Astrocyte (in vitro differentiated cells and primary cell): ENCODE data around the gene MATN1. TPM values are rescaled to one million over a fixed set of nuclear protein-coding genes. Genes with fewer than 3 reads are reported as not detected.
A peak's percentile ranks its signal among the peaks of the same experiment; 100 is the strongest.

Source experiments
- DNase-seq: peaks from one replicate; pipeline ENCODE4 v3.0.0-alpha.2; 2010; ENCODE audit warnings: low read depth
- FAIRE-seq: peaks from 2 replicates; lab custom pipeline; 2011; peaks lifted over from hg19 to GRCh38; lab: Jason Lieb, UNC
- H2AFZ ChIP-seq: 2 replicates; pipeline ENCODE4 v1.6.0; 2012; ENCODE audit warnings: low read depth, low read length, inconsistent platforms
- H3K27ac ChIP-seq: 2 replicates; pipeline ENCODE4 v1.5.1; 2011; ENCODE audit warnings: low read depth, low read length, inconsistent platforms
- H3K27me3 ChIP-seq: 2 replicates; pipeline ENCODE4 v1.6.0; 2011; ENCODE audit warnings: low read length, inconsistent platforms; ENCODE audit not compliant: insufficient read depth
- H3K36me3 ChIP-seq: 2 replicates; pipeline ENCODE4 v1.5.1; 2011; ENCODE audit warnings: low read length, inconsistent platforms; ENCODE audit not compliant: insufficient read depth
- H3K4me1 ChIP-seq: 2 replicates; pipeline ENCODE4 v1.5.1; 2011; ENCODE audit warnings: low read length, inconsistent platforms; ENCODE audit not compliant: insufficient read depth
- H3K4me2 ChIP-seq: 2 replicates; pipeline ENCODE4 v1.6.0; 2012; ENCODE audit warnings: low read length, inconsistent platforms
- H3K4me3 ChIP-seq: 2 replicates; pipeline ENCODE4 v1.5.1; 2011; ENCODE audit warnings: low read depth, mild to moderate bottlenecking, low read length, inconsistent platforms; ENCODE audit not compliant: insufficient read depth
- H3K79me2 ChIP-seq: 2 replicates; pipeline ENCODE4 v1.6.0; 2012; ENCODE audit warnings: mild to moderate bottlenecking, low read length, inconsistent platforms; ENCODE audit not compliant: insufficient read depth
- H3K9ac ChIP-seq: 2 replicates; pipeline ENCODE4 v1.6.0; 2012; ENCODE audit warnings: mild to moderate bottlenecking, low read length, inconsistent platforms
- H3K9me3 ChIP-seq: 2 replicates; pipeline ENCODE4 v1.5.1; 2012; ENCODE audit warnings: low read depth, mild to moderate bottlenecking, low read length, inconsistent platforms; ENCODE audit not compliant: insufficient read depth
- H4K20me1 ChIP-seq: 2 replicates; pipeline ENCODE4 v1.6.0; 2012; ENCODE audit warnings: low read length, inconsistent platforms; ENCODE audit not compliant: insufficient read depth
- H3K27ac Mint-ChIP-seq: one replicate; pipeline ENCODE4 v1.8.0; 2021; ENCODE audit warnings: mild to moderate bottlenecking, mixed read lengths; ENCODE audit not compliant: unreplicated experiment
- H3K27me3 Mint-ChIP-seq: one replicate; pipeline ENCODE4 v1.8.0; 2021; ENCODE audit warnings: low read depth, mixed read lengths; ENCODE audit not compliant: unreplicated experiment
- H3K36me3 Mint-ChIP-seq: one replicate; pipeline ENCODE4 v1.8.0; 2021; ENCODE audit warnings: low read depth, mixed read lengths; ENCODE audit not compliant: unreplicated experiment
- H3K4me1 Mint-ChIP-seq: one replicate; pipeline ENCODE4 v1.8.0; 2021; ENCODE audit warnings: low read depth, mixed read lengths; ENCODE audit not compliant: unreplicated experiment
- H3K4me3 Mint-ChIP-seq: one replicate; pipeline ENCODE4 v1.8.0; 2021; ENCODE audit warnings: mild to moderate bottlenecking, moderate library complexity, mixed read lengths; ENCODE audit not compliant: unreplicated experiment
- H3K9me3 Mint-ChIP-seq: one replicate; pipeline ENCODE4 v1.8.0; 2021; ENCODE audit warnings: mild to moderate bottlenecking, mixed read lengths; ENCODE audit not compliant: unreplicated experiment
- EZH2 ChIP-seq: IDR thresholded peaks from 2 replicates; pipeline ENCODE4 v1.6.1; 2012; ENCODE audit warnings: mild to moderate bottlenecking, low read length, inconsistent platforms; ENCODE audit not compliant: insufficient read depth
- total RNA-seq: library from RNA; stranded (reverse); gene quantifications from 2 replicates; pipeline ENCODE4 v1.2.1, GENCODE V29; 2021
- TF ChIP-seq, protein P1 (sequence below): IDR thresholded peaks from 2 replicates; pipeline ENCODE4 v1.5.1; 2011; ENCODE audit warnings: low read depth, mild to moderate bottlenecking, inconsistent platforms, low read length, moderate library complexity; ENCODE audit not compliant: insufficient read depth

MATN1 gene
- total RNA-seq, 1 donor from 2014 or later: 0.32 TPM

DNA sequence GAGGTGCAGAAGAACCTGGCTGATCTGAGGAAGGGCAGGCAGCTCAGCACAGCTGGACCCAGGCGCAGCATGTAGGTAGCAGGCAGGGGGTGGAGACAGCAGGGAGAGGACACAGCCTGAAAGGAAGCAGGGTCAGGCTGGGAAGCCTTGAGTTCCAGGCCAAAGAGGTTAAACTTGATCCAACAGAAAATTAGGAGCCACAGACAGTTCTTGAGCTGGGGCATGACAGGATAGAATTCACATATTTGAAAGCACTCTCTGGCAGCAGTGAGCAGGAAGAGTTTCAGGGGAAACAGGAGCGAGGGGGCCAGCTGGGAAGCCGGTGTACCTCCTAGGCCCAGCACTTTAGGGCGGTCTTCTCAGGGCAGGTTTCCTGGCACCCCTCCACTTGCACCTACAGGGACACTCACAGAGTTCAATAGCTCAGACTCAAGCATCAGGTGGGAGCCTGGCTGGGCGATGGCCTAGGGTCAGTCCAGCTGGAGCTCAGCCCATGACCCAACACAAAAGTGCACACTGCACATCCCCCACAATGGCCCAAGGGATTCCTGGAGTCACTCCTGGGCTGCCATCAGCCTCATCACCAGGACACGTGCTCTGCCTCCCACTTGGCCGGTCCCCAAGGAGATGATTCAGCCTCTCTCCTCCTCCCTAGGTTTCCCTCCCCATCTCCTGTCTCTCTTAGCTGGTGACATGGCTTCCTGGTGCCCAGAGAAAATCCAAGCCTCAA is 22.7 kb downstream of the MATN1 start:
- Histone ChIP-seq H3K9ac (no peak overlapping the region), H3K79me2 (no peaks in the 10 kb centered on the region), H2AFZ (peak overlapping the region; percentile 35), H3K4me3 (no peak overlapping the region), H3K27me3 (peaks cover 8% of the 10 kb centered on the region), H3K27ac (no peak overlapping the region), H3K4me2 (peak overlapping the region; percentile 8), H3K4me1 (peaks cover 19% of the 10 kb centered on the region), H4K20me1 (no peaks in the 10 kb centered on the region), H3K36me3 (no peaks in the 10 kb centered on the region), H3K9me3 (no peaks in the 10 kb centered on the region)
- no peak for TF ChIP-seq EZH2
- TF ChIP-seq, protein P1, sequence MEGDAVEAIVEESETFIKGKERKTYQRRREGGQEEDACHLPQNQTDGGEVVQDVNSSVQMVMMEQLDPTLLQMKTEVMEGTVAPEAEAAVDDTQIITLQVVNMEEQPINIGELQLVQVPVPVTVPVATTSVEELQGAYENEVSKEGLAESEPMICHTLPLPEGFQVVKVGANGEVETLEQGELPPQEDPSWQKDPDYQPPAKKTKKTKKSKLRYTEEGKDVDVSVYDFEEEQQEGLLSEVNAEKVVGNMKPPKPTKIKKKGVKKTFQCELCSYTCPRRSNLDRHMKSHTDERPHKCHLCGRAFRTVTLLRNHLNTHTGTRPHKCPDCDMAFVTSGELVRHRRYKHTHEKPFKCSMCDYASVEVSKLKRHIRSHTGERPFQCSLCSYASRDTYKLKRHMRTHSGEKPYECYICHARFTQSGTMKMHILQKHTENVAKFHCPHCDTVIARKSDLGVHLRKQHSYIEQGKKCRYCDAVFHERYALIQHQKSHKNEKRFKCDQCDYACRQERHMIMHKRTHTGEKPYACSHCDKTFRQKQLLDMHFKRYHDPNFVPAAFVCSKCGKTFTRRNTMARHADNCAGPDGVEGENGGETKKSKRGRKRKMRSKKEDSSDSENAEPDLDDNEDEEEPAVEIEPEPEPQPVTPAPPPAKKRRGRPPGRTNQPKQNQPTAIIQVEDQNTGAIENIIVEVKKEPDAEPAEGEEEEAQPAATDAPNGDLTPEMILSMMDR: no peak
- FAIRE-seq (peak; percentile 47), DNase-seq (peak; percentile 69)
- Mint-ChIP-seq H3K4me1 (peaks cover 5% of the 10 kb centered on the region), H3K4me3 (no peak overlapping the region), H3K27ac (no peak overlapping the region), H3K36me3 (no peaks in the 10 kb centered on the region), H3K9me3 (no peaks in the 10 kb centered on the region), H3K27me3 (peaks cover 14% of the 10 kb centered on the region)

DNA sequence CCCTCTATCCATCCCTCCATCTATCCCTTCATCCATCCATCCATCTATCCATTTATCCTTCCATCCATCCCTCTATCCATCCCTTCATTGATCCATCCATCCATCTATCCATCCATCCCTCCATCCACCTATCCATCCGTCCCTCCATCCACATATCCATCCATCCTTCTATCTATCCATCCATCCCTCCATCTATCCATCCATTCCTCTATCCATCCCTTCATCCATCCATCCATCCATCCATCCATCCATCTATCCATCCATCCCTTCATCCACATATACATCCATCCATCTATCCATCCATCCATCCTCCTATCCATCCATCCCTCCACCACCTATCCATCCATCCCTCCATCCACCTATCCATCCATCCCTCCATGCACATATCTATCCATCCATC is 23.6 kb downstream of the MATN1 start:
- Mint-ChIP-seq H3K27me3 (peaks cover 13% of the 10 kb centered on the region), H3K27ac (no peak overlapping the region), H3K4me1 (peaks cover 5% of the 10 kb centered on the region), H3K36me3 (no peaks in the 10 kb centered on the region), H3K9me3 (no peaks in the 10 kb centered on the region), H3K4me3 (no peak overlapping the region)
- H3K27ac ChIP-seq: no peak overlapping the region
- H2AFZ ChIP-seq: no peak overlapping the region
- H3K4me1 ChIP-seq: peaks cover 19% of the 10 kb centered on the region
- peaks cover 8% of the 10 kb centered on the region for H3K27me3 ChIP-seq
- DNase-seq (no peak), FAIRE-seq (no peak)
- H3K4me3 ChIP-seq: no peak overlapping the region
- no peak for TF ChIP-seq EZH2
- TF ChIP-seq, protein P1: no peak
- no peak overlapping the region for H3K9ac ChIP-seq
- H4K20me1 ChIP-seq: no peaks in the 10 kb centered on the region
- H3K9me3 ChIP-seq: no peaks in the 10 kb centered on the region
- H3K36me3 ChIP-seq: no peaks in the 10 kb centered on the region
- no peaks in the 10 kb centered on the region for H3K79me2 ChIP-seq
- no peak overlapping the region for H3K4me2 ChIP-seq

DNA sequence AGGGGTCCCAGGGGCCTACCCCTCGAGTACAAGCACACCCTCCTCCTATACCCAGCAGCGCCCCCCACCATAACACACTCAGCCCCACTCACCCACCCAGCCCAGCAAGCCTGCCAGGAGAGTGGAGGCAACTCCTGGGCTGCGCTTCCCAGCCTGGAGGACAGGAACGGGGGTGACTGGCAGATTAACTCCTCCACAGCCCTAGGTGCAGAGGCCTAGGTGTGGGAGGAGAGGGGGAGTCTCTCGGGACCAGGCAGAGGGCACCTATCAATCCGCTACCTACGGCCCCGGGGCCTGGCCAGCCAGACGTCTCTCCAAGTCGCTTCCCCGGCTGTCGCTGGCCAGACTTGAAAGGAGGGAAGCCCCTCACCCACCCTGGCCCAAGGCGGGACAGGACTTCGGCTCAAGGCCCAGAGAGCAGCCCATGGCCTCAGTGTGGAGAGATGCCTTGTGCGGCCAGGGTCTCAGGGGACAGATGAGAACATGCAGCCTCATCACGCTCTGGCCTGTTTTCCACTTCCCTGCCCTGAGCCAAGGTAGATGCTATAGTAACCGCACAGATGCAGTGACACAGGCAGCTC is 24.9 kb downstream of the MATN1 start:
- Mint-ChIP-seq H3K4me1 (peaks cover 5% of the 10 kb centered on the region), H3K36me3 (no peaks in the 10 kb centered on the region), H3K27me3 (peaks cover 22% of the 10 kb centered on the region), H3K27ac (no peak overlapping the region), H3K4me3 (no peak overlapping the region), H3K9me3 (no peaks in the 10 kb centered on the region)
- Histone ChIP-seq H2AFZ (no peak overlapping the region), H3K27me3 (peaks cover 12% of the 10 kb centered on the region), H3K9me3 (no peaks in the 10 kb centered on the region), H3K79me2 (no peaks in the 10 kb centered on the region), H3K9ac (no peak overlapping the region), H3K36me3 (no peaks in the 10 kb centered on the region), H3K4me1 (peaks cover 19% of the 10 kb centered on the region), H4K20me1 (no peaks in the 10 kb centered on the region), H3K27ac (no peak overlapping the region), H3K4me3 (no peak overlapping the region), H3K4me2 (no peak overlapping the region)
- DNase-seq (no peak), FAIRE-seq (no peak)
- TF ChIP-seq EZH2: no peak
- TF ChIP-seq, protein P1: no peak
